T-helper 22 cell (primary cell): ENCODE measurements around the gene RPTOR.
A peak's percentile ranks its signal among the peaks of the same experiment; 100 is the strongest.
"Not testable (repeated sequence)": the region's sequence is repeated elsewhere in the genome, so short reads cannot be mapped to it uniquely, and the experiment has no call there.

Experiments
- DNase-seq: peaks from one replicate; pipeline ENCODE4 v3.0.0-alpha.2; 2020; ENCODE audit warnings: low read depth

Gene RPTOR

DNA sequence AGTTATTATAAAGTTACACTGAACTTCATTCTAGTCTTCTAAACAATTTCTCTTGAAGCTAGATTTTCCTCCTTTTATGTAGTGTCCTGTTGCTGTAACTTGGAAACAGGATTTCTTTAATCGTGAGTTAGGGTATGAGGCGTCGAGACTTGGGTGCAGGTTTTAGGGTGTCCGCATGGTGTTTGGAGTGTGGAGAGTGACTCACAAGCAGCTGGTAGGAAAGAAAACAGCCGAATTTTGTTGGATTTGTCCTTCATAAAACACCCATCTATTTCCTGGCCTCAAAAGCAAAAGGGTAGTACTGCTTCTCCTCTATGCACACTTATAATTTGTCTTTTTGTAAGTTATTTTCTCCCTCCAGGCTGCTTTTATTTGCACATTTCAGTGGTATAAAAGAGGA is 1.6 kb downstream of the RPTOR start:
- DNase-seq, result no peak

DNA sequence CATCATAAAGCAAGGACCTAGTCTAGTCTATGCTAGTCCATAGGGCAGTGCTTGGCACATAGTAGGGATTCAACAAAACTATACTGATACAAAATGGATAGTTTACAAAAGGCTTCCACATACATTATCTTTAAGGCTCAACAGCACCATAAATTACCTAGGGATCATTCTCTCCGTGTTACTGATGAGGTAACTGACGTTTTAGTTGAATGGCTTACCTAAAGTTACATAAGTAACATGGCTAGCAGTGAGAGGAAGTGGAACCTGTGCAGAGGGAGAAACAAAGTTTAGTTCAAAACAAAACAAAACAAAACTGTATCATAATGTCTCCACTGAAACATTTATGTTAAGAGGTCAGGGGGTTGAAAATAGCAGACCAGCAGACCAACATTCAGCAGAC is 7.9 kb downstream of the RPTOR start:
- DNase-seq, result no peak

DNA sequence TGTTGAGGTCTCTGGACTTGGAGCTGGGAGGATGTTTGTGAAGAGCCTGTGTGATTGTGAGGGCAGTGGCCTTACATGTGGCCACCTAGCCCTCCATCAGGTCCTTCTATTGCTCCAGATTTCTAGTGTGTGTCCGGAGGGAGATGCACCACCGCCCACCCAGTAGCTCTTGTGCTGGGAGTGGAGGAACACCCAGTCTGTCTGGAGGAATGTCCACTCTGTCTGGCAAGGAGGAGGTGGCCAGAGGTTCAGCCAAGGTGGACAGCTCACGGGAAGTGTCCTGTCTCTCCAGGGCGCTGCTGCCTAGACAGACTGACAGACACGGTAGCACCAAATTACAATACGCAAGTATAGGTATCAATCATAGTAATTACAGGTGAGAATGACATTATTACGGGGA is 10.6 kb downstream of the RPTOR start:
- DNase-seq, result no peak

DNA sequence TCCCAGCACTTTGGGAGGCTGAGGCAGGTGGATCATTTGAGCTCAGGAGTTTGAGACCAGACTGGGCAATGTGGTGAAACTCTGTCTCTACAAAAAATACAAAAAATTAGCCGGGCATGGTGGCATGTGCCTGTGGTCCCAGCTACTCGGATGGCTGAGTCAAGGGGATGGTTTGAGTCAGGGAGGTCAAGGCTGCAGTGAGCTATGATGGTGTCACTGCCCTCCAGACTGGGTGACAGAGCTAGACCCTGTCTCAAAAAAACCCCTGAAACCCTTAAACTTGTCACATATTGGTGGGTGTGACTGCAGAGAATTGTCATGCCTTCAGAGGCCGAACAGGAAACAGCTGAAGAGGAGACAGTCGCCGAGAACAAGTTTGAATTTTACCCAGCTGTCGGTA is 13.4 kb downstream of the RPTOR start:
- no peak for DNase-seq

DNA sequence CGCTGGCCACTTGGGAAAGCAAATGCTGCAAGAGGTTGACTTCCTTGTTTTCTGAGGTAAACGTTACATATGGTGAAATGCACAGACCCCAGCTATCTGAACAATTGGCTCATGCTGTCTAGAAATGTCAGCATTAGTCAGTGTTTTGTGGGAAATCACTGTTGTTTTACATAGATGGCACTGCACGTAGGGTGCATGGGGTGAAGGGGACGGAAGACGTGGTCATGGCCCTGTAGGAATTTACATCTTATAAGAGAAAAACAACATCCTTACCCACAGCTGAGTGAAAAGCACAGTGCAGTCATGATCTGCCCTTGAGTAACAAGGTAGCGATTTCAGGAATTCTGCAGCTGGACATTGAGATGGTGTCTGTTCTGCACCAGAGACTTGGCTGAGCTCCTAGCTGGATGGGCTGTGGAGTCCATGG is 15.2 kb downstream of the RPTOR start:
- no peak for DNase-seq

DNA sequence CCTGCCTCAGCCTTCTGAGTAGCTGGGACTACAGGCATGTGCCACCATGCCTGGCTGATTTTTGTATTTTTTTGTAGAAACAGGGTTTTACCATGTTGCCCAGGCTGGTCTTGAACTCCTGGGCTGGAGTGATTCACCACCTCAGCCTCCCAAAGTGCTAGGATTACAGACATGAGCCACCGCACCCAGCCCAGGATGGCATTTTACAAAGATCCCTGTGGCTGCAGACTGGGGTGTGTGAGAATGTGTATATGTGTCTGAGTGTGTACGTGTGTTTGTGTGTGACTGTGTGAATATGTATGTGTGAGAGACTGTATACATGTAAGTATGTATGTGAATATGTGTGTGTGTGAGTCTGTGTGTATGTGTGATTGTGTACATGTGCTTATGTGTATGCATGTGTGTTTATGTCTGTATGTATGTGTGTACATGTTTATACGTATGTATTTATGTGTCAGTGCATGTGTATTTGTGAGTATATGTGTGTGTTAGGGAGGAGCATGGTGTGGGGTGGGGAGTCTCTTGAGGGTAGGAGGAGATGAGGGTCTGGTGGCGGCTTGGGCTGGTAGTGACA is 17.0 kb downstream of the RPTOR start:
- DNase-seq, result no peak

DNA sequence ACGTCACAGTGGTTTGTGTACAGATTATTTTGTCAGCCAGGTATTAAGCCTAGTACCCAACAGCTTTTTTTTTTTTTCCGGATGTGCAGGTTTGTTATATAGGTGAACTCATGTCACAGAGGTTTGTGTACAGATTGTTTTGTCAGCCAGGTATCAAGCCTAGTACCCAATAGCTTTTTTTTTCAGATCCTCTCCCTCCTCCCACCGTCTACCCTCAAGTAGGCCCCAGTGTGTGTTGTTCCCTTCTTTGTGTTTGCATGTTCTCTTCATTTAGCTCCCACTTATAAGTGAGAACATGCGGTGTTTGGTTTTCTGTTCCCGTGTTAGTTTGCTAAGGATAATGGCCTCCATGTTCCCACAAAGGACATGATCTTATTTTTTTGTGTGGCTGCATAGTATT is 19.9 kb downstream of the RPTOR start:
- no peak for DNase-seq

DNA sequence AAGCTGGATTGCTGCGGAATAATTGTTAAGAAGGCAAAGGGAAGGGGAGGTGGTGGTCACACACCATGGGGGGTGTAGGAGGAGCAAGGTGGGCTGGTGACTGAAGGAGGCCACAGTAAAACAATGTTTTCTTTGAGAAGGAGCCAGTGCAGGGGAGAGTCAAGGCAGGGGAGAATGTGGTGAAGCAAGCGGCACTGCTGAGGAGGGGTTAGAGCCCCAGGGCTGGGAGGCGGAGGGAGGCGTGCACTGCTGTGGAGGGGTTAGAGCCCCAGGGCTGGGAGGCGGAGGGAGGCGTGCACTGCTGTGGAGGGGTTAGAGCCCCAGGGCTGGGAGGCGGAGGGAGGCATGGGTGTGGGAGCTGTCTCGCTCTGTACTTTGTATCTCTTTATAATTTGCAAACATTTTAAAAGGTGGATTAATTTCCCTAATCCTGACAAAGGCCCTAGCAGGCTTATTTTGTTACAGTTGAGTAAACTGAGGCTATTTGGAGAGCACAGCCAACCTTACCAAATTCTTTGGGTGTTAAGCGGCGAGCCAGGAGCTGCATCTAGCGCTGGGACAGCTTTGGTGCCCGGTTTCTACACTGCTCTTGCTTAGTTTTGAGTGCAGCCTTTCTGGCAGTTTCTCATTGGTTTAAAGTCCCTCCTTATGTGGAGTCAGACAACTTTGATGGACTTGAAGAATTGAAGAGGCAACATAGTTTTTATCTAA is 20.9 kb downstream of the RPTOR start:
- DNase-seq, result no peak

DNA sequence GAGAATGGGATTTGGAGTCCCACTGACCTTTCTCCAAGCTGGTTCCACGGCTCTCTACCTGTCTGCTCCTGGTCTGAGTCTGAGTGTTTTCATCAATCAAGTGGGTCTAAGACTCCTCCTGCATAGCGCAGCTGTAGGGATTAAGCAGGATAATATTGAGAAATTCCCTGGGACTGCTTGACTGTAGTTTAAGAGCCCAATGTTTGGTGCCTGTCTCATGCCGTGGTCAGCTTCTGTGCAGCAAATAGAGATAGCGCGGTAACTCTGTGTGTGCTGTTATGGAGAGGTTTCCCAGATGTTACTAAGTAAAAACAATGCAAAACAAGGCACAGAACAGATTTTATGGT is 21.4 kb downstream of the RPTOR start:
- DNase-seq, result no peak

DNA sequence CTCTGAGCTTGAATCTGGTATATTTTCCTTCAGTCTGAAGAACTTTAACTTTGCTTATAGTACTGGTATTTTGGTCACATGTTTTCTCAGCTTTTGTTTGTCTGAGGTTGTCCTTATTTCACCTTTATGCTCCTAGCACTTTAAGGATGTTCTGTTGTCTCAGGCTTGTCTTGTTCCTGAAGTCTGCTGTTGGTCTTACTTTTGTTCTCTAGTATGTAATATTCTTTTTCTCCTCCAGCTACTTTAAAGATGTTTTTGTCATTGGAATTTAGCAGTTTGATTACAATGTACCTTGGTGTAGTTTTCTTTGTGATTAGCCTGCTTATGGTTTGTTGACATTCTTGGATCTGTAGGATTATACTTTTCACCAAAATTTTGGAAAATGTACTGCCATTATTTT is 23.6 kb downstream of the RPTOR start:
- DNase-seq, result no peak

DNA sequence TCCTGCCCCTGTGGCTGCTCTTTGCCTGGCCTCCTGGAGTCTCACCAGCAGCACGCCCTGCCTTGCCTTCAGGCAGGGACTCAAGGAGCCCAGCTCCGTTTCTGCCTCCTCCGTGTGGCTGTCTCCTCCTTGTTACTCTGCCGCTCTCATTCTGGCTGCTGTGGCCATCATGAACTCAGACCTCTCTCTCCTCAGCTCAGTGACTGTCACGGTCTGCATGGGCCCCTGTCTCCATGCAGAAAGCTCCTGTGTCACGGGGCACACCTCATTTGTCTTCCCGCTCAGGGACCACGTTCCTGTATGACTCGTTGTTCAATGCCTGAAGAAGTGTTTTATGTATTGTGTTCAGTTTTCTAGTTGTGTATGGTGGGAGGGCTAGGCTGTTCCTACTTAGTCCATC is 25.3 kb downstream of the RPTOR start:
- DNase-seq, result no peak

DNA sequence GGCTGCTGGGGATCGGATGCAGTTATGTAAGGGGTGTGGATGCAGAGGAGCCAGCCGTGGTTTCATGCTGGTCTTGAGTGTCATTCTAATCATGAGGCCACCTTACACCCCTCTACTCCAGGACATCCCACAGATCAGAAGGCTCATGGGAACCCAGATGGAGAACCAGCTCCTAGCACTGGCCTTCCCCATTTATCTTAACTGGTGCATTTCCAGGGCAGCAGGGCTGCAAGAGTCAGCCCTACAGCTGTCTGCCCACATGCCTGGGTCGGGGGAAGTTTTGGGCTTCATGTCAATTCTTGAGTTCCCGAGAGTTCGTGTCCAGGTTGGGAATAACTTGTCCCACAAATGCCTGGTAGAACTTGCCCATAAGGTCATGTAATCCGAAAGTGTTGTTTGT is 29.1 kb downstream of the RPTOR start:
- no peak for DNase-seq

DNA sequence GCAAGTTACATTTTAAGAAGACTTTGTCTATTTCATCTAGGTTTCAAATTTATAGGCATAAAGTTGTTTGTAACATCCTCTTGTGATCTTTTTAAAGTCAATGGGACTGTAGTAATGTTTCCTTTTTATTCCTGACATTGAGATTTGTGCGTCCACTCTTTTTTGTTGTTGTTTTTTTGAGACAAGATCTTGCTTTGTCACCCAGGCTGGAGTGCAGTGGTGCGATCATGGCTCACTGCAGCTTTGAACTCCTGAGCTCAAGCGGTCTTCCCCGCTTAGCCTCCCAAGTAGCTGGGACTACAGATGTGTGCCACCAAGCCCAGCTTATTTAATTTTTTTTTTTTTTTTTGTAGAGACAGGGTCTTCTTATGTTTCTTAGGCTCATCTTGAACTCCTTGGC is 29.9 kb downstream of the RPTOR start:
- no peak for DNase-seq

DNA sequence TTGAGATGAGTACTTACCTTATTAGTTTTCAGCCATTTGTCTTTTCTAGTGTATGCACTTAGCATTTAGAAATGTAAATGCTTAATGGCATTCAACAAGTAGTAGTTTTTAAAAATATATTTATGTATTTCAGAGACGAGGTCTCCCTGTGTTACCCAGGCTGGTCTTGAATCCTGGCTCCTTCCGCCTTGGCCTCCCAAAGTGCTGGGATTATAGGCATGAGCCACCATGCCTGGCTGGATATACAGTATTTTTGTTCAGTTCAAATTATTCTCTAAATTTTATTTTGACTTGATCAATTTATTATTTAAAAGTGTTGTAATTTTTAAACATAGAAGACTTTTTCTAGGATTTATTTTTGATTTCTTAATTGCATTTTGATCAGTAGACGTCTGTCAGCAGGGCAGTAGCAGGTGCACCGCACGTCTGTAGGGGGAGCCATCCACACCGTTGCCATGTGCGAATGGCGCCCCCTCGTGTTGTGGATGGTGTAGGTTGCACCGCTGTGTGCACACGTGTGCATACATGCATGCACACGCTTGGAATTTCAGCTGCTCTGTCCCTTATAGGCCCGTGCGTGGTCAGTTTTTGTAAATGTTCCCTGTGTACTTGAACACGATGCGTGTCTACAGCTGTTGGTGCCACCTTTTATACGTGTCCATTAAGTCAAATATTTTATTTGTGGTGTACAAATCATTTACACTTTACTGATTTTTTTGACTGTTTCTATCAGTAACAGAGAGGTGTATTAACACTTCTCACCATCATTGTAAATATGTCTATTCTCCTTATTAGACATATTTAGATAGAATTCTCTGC is 30.6 kb downstream of the RPTOR start:
- DNase-seq, result peak; percentile 65

DNA sequence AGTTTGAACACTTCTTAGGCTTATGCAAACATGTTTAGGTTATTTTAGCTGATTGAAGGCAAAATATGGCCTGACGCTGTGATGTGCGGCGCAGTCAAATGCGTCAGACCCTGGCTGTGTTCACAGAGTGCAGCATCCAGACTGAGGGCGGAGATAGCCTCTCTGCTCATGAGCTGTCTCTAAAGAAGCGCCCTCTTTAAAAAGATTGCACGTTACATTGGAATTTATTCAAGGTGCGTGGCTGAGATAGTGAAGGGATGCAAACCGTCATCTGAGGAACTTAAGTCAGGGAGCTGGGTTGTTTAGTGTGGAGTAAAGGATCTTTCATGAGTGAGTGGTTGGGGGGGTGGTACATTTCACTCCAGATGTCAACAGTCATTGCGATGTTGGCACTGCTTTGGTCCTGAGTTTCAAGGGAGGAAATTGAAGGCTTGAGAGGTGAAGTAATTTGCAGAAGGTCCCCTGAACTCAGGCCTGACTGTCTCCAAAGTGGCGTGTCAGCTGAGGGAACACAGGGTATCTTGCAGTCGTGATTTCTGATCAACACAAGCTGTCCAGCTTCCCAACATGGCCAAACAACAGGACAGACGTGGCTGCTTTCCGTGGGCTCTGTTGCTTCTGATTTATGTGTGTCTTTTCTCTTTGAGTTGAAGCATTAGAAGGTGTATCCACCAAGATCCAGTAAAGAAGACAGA is 33.4 kb downstream of the RPTOR start:
- DNase-seq, result no peak

DNA sequence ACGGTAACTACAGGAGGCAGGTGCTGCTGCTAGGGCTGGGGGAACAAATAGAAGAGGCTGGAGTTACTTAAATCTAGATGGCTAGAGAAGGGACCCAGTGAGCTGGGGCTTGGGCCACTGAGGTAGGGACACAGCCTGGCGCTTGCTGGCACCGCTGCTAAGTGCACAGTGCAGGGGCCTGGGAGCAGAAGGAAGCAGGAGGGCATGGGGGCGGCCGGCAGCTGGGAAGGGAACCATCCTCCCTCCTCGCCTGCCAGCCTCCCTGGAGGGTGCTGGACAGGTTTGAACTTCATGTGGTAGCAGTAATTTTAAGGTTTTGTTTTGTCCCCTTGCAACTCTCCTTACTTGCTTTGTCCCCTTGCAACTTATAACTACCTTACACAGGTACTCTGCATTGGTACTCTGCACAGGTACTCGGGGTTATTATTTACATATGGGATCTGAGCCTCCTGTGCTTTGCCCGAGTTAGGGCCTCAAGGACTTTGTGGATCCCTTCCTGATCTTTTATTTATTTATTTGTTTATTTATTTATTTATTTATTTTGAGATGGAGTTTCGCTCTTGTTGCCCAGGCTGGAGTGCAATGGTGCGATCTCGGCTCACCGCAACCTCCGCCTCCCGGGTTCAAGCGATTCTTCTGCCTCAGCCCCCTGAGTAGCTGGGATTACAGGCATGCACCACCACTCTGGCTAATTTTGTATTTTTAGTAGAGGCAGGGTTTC is 34.2 kb downstream of the RPTOR start:
- not testable (repeated sequence) for DNase-seq

DNA sequence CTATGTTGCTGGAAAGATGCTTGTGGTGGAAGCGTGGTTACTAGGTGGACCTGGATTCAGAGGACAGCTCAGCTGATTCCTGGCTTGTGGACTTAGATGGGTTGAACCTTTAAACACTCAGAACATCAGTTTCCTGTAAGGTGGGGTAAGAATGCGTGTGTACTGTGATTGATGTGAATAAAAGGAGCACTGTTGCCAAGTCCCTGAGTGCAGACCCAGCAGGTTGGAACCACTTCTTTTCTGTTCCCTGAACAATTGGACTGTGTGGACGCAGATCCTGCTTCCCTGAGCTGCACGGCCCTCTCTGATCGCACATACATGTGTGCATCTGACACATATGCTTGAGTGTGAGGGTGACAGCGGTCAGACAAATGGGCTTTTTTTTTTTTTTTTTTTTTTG is 37.5 kb downstream of the RPTOR start:
- no peak for DNase-seq

DNA sequence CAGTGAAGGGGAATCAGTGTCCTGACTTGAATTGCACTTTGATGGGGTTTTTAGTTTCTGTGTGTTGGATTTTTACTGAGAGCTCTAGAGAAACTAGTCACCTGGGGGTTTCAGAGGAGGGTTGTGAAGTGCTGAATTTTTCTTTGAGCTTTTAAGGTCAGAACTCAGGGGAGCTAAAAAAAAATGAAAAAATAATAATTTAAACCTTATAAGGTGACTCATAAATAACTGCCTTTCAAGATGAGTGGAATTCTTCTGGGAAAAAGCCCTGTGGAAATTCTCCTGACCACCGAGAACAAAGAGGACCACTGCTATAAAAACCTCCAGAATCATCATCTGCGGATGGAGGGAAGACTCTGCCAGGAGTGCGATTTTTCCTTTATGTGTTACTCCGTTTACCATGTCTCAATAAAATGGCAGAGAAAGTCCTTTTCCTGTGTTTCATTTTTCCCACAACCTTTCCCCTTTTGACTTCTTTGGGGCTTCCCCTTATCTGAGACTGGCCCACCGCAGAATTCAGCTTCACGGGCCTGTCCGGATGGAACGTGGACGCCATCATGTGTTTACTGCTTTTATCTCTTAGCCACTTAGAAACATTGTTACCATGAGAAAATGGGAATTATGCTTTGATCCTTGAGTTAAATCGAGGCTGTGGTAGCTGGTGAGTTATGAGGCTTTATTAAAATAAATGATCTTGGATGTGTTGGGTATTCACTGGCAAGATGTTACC is 39.7 kb downstream of the RPTOR start:
- no peak for DNase-seq

DNA sequence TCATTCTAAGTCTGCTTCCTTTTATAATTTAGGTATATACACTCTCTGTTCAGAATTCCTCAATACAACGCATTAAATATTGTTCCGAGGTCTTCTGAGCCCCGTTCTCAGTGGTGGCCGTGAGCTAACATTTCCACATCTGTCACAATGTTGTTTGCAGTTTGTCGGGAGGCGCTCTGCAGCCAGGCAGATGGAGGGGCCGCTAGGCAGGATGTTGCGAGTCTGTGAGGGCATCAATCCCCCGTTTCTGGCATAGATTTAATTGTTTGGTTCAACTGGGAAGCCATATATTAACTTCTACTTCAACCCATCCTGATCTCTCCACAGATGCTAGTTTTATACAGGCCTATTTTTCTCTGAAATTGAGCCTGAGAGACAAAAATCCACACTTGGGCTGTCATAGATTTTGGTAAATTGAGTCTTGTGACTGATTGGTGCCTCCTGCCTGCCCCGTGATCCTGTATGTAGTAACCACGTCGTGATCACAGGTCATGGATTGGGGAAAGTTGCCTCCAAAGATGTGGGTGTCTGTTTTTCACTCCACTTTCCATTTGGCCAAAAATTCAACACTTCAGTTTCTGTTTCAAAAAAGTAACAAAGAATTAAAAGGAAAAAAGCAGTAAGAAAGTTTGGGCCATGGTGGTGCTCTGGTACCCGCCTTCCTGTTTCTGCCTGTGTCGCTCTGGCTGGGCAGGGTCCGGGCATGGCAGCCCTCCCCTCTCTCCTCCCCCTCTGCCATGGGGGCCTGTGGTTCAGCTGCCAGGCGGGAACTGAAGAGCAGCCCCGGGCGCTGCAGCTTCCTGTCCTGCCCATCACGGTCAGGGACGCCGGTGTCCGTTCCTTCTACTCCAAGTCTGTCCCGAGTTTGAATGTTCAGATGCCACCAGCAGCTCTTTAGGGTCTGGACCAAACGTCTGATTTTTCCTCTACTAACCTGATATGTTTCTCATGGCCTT is 41.5 kb downstream of the RPTOR start:
- DNase-seq, result no peak

DNA sequence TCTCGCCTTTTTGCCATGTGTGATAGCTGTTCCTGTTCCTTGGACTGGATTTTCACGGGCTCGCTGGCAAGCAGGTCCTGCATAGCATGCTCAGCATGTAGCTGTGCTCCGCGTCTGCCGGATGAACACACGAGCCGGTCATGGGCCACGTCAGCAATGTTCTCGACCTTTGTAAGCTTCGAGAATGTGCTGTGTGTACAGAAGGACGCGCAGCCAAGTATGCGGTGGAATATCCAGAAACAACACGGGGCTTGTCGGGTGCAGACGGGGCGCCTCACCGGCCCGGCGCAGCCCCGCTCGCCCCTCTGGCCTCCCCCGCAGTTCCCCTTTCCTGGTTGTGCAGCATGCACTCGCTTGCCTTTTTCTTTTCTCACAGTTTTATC is 42.2 kb downstream of the RPTOR start:
- DNase-seq, result no peak
